Omental fat pad (tissue), 4 donors: ENCODE data around the gene ATP6V0D1. TPM values are rescaled to one million over a fixed set of nuclear protein-coding genes. Genes with fewer than 3 reads are reported as not detected.

Source experiments
- ATAC-seq: fragments of 150-250 bp; one replicate; pipeline ENCODE4 v1.9.1; 2016; ENCODE audit warnings: mild to moderate bottlenecking, moderate library complexity; ENCODE audit not compliant: low FRiP score
- DNase-seq: peaks from one replicate; pipeline ENCODE4 v3.0.0-alpha.2; 2019; ENCODE audit warnings: low spot score
- total RNA-seq, 4 donors: library from RNA; depleted of rRNA; stranded (reverse); fragments of >200 nt; gene quantifications; one replicate each; pipeline ENCODE4 v1.1.0, GENCODE V29; 2016
- TF ChIP-seq, protein P1 (sequence below), 3 donors: fragments of 450-650 bp; IDR thresholded peaks; one replicate each; pipeline ENCODE4 v1.5.1; 2016 to 2017; ENCODE audit warnings: antibody characterized with exemption in 3 of 3, mild to moderate bottlenecking in 3 of 3, moderate library complexity in 2 of 3

ATP6V0D1 gene
- total RNA-seq, 4 donors from 2014 or later, result 67.8 to 154 (median 124) TPM

DNA sequence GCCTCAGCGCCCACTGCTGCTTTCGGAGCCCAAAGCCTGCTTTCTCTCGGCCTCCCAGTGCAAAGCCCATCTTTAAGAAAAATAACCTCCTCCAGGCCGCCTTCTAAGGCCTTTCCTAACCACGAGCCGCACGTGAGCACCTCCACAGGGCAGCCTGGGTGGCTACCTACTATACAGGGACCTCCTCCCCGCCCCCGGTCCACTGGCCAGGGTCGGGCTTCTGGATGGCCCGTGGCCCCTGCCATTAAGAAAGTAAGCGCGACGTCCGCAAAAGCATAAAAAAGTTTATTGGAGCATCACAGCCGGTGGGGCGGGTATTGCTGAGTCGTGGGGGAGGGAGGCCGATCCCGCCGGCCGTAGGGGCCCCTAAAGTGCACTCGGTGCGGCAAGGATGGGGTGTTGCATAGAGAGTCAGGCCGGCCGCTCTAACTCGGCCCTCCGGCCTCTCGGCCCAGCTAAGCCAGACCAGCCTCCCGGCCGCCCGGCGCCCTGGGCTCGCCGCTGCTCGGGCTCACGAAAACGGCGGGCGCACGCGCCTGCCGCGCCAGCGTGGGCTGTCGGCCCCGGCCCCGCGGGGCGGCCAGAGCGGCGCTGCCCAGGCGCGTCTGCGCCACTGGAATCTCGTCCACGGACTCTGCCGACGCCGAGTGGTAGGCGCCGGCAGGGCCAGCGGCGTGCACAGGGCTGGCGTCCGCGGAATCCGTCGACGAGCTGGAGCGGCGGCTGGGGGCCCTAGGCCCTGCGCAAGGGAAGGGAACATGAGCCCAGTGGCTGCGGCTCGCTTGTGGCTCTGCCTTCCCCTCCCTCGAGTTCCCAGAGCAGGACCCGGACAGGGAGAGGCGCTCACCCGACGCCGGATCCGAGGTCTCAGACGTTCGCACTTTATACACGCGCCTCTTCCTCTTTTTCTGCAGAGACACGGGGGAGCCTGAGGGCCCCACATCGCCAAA lies 86.5 kb downstream of the ATP6V0D1 start:
- DNase-seq (no peak), ATAC-seq (no peak)
- TF ChIP-seq, protein P1, sequence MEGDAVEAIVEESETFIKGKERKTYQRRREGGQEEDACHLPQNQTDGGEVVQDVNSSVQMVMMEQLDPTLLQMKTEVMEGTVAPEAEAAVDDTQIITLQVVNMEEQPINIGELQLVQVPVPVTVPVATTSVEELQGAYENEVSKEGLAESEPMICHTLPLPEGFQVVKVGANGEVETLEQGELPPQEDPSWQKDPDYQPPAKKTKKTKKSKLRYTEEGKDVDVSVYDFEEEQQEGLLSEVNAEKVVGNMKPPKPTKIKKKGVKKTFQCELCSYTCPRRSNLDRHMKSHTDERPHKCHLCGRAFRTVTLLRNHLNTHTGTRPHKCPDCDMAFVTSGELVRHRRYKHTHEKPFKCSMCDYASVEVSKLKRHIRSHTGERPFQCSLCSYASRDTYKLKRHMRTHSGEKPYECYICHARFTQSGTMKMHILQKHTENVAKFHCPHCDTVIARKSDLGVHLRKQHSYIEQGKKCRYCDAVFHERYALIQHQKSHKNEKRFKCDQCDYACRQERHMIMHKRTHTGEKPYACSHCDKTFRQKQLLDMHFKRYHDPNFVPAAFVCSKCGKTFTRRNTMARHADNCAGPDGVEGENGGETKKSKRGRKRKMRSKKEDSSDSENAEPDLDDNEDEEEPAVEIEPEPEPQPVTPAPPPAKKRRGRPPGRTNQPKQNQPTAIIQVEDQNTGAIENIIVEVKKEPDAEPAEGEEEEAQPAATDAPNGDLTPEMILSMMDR (IDR thresholded peaks at IDR 0.05), result no peak

DNA sequence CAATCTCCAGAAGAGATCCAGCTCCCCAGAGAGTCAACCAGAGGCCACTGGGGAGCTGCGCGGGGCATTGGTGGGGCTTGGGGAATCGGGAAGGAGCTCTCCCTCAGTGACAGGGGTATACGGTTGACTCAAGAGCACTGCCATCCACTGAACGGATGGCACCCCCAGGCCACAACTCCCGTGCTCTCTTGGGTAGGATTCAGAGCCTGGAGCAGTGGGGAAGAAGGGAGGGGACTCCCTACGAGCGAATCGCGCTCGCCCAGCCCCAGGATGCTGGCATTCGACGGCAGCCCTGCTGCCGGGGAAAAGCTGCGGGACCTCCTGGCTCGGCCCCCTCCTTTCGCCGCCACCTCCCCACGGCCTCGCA lies 87.2 kb downstream of the ATP6V0D1 start:
- DNase-seq (no peak), ATAC-seq (no peak)
- TF ChIP-seq, protein P1 (IDR thresholded peaks at IDR 0.05), result no peak

DNA sequence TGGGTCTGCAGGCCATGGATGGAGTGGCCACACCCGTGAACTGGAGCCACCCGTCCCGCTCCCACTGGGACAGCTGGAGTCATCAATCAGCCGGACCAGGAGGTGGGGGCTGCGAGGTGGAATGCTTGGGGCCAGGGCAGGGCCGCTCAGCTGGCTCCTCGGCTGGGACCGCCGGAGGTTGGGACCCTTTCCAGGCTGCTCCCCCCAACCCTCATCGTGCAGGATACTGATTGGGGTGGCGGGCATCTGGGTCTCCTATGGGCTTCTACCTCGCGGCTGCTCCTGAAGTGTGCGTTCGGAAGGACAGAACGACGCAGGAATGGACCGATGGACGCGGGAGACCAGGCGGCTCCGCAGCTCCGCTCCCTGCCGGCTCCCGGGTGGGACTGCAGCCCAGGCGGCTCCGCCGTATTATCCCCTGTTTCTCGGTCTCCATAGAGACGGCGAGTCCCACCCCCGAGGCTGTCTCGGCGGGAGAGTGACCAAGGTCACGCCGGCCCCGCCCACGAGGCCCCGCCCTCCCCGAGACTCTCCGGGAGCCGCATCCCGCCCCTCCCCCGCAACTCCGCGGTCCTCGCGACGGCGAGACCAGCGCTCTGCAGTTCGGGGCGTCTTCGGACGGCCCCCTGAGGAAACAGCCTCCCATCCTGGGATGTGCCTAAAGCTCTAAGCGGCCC lies 87.7 kb downstream of the ATP6V0D1 start, which contains the start of gene TPPP3:
Gene TPPP3 (minus strand): TSS at position 388 of the 677 bp plus-strand sequence. CDS start 2,387 bp downstream, outside the sequence.
- DNase-seq, result peak; percentile 68
- TF ChIP-seq, protein P1 (IDR thresholded peaks at IDR 0.05), result no peak
- ATAC-seq, result peak; percentile 76

DNA sequence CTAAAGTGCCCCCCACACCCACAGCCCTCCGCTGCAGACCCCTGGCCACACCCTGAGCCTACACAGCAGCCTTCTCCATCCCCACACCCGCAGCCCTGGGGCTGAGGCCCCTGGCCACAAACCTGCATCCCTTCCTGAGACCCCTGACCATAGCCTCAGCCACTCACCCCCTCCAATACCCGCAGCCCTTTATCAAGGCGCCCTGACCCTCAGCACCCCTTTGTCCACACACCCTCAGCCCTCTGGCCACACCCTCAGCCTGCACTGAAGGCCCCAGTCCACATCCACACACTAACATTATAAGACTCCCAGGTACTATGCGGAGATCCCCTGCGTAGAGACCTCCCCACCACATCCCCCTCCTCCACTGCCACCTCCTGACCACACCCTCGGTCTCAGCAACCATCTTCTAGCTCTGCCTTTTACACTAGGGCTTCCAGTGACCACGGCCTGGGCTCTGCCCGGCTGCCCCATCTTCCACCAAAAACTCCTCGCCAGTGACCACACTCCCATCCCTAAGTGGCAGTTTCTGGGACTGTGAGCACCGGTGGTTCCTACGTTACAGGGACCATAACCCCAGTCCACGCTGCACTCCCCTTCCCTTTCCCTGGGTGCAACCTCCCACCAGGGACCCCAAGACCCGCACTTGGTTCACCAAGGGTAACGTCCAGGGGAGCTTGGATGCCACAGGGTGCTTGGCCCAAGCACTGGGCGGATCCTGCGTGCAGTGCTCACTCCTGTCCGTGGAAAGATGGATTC lies 88.5 kb downstream of the ATP6V0D1 start:
- DNase-seq (no peak), ATAC-seq (no peak)
- TF ChIP-seq, protein P1 (IDR thresholded peaks at IDR 0.05), result no peak

DNA sequence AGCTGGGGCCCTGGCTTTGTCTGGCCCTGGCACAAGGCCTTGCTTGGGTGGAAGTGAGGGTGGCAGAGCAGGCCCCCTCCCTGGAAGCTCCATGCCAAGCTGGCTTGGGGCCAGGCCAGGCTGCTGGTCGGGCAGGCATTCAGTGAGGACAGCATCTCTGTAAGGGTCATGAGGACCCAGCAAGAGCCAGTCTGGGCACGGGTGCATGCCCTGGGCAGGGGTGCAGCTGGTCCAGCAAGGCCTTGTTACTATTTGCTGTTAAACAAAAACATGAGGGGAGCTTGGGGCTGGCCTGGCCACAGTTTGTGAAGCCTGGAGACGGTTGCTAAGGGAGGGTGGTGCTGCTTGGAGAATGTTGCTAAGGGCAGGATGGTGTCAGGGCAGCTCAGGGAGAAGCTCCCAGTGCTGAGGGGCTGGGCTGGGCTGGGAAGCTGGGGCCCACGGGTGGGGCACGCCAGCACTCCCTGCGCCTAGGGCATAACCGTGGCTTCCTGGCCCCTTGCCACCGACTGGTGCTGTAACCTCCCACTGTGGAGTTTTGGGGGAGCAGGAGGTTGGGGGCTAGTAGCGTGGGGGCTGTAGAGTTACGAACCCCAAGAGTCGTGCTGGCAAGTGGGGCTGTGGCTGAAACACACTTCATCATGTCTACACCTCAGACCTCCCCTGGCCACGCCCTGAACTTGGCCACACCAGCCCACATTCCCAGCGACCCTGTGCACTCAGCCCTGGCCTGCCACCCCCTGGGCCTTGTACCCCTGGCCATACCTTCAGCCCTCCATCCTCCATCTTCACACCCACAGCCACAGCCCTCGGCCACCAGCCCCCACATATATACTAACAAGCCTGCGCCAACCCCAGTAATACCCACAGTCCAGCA lies 89.3 kb downstream of the ATP6V0D1 start:
- ATAC-seq, result no peak
- TF ChIP-seq, protein P1 (IDR thresholded peaks at IDR 0.05), result no peak
- DNase-seq, result no peak
